Hematopoietic multipotent progenitor cell treated with erythropoietin and hydrocortisone succinate and interleukin-3 and kit ligand, for 4 days (in vitro differentiated cells): ENCODE data around the gene TULP1.
"Not testable (repeated sequence)": the region's sequence is repeated elsewhere in the genome, so short reads cannot be mapped to it uniquely, and the experiment has no call there.

ENCODE experiments used
- DNase-seq: peaks from one replicate; pipeline ENCODE4 v3.0.0-alpha.2; 2015

TULP1 gene

DNA sequence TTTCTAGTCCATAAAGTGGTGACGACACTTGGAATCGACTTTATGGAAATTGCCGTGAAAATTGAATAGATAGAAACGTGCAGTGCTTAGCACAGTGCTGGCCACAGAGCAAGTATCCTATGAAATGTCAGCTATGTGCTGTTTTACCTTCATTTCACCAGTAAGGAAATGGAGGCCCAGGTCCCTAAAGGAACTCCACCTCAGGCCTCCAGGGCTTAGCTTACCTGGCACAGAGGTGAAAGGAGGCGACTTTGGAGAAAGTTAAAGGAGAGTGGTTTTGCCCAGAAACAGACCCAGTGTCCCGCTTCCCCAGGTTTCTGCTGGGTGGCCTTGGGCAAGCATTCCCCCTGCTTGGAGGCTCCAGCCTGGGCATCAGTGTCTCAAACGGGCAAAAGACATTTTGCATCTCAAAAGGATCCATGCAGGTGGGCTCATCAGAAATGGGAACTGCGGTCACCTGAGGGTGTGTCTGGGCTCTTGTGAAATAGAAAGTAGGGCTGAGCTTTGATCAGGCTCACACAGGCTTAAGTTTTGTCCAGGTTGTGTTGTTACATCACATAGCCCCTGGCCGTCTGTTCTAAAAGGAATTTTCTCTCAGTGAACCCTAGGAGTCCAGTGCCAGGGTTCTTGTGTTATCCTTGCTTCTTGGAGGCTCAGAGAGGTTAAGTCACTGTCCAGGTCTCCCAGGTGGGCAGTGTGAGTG is 6.8 kb upstream of the TULP1 start:
- no peak for DNase-seq

DNA sequence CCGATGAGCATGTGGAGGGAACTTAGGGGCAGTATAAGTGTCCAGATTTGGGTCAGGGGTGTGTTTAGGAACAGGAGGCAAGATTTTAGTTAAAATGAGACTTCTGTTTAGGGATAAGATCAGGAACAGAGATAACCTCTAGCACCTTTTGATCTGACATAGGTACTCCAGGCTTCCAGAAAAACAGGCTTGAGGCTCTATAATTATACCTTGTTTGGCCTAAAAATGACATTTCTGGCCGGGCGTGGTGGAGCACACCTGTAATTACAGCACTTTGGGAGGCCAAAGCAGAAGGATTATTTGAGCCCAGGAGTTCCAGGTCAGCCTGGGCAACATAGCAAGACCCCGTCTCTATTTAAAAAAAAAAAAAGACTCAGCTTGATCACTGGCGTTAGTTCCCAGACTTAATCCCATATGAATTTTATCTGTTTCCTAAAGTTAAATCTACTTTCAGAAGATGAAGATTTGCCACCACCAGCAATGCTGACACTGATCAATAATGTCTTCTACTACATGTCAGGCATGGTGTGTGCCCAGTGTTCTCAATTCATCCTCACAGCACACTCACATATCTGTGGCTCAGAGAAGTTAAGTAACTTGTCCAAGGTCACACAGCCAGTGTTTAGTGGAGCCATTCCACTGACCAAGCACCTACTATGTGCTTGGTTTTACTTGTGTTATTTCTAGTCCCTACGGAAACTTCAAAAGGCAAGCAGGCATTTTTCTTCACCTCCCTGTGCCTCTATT is 6.0 kb upstream of the TULP1 start:
- no peak for DNase-seq

DNA sequence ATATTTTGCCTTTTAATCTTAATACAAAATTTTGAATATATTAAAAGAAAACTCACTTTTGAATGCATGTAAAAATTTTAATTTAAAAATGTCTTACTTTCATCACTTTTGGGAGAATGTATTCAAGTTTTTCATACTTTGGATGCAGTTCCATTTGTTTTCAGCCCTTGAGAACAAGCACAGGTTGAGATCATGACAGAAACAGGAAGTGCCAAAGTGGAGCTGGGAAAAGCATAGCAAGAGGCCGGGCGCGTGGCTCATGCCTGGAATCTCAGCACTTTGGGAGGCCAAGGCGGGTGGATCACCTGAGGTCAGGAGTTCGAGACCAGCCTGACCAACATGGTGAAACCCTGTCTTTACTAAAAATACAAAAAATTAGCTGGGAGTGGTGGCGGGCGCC is 5.3 kb upstream of the TULP1 start:
- not testable (repeated sequence) for DNase-seq

DNA sequence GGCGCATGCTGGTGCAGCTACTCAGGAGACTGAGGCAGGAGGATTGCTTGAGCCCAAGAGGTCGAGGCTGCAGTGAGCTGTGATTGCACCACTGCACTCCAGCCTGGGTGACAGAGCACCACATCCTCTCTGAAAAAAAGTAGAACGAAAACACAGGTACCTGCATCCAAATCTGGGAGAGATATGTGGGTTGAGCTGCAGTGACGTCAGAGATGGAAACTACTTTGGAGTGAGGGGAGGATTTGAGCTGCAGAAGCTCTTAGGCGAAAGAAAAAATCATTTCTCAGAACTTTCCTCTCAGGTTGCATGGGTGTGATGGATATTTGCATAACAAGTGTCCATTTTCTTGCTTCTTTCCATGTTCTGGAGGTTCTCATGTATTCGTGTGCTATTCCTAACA is 4.0 kb upstream of the TULP1 start:
- DNase-seq, result no peak

DNA sequence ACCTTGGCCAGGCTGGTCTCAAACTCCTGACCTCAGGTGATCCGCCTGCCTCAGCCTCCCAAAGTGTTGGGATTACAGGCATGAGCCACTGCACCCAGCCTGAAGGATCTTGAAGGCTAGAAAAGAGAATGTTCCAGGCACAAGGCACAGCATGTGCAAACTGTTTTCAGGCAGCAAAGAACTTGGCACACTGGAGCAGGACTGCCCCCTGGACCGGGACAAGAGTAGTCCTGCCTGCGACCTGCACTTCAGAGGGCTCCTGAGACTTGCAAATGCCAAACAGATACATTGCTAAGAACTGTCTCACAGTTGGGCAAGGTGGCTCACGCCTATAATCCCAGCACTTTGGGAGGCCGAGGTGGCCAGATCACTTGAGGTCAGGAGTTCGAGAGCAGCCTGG is 3.2 kb upstream of the TULP1 start:
- not testable (repeated sequence) for DNase-seq

DNA sequence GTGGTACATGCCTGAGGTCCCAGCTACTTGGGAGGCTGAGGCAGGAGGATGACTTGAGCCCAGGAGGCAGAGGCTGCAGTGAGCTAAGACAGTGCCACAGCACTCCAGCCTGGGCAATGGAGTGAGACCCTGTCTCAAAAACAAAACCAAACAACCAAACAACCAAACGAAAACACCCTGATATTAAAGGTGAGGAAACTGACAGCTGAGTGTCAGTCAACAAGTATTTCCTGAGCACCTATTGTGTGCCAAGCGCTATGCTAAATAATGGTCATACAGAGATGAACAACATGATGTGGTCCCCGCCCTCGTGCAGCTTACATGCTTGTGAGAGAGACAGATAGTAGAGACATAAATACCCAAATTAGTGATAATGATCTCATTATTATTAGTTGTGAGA is 1.9 kb upstream of the TULP1 start:
- no peak for DNase-seq

DNA sequence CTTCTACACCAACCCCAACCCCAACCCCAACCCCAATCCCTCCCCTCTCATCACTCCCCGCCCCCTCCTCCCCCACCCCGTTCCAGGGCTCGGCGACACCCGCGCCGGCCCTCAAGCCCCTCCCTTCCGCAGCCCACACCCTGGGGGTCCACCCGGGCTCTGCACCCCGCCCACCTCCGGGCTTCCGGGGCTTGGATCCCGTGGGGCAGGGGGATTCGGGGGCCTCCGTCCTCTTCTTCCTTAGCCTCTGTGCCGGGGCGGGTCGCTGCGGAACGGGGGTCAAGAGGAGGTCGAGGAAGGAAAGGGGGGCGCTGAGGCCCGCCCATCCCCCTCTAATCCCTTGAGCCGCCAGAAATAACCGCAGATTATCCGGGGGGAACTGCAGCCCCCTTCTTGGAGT is 690 bp downstream of the TULP1 start:
- DNase-seq, result no peak

DNA sequence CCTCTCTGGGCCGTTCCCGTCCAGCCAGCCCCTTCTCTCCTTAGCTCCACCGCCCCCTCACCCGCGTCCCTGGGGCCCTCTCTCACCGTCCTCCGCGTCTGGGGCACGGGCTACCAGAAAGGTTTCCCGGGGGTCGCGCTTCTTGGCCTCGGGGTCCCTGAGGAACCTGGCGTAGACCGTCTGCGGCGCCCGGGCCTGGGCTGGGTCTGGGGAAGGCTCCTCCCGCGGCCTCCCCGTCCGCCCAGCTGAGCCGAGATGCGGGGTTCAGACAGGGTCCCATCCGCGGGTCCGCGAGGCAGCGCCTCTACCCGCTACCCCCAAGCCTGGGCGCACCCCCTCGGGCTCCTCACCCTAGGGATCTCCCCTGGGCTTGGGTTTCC is 1.1 kb downstream of the TULP1 start:
- no peak for DNase-seq

DNA sequence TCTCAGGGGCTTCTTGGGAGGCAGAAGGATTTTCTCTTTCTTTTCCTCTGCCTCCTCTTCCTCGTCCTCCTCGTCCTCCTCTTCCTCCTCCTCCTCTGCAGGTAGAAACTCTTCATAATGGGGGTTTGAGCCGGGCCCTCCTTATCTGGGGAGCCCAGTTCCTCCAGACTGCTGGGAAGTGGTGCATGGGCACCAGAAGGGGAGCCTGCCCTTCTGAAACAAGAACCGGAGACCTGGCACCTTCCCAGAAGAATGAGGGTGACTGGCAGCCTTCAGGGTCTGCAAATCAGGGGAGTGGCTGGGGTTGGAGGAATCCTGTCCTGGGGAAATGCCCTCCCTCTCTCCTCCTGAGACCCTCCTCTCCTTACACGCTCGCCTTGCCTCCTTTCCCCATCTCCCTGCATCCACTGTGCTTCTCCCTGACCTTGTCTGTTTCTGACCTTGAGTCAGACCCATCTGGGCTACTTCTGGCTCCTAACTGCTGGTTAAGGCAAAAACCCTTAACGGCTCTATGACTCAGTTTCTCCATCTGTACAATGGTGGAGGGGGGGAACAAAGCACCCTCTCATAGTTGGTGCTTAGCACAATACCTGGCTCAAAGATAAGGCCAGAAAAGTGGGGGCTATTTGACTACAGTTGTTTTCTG is 1.7 kb downstream of the TULP1 start:
- peak; percentile 65 for DNase-seq

DNA sequence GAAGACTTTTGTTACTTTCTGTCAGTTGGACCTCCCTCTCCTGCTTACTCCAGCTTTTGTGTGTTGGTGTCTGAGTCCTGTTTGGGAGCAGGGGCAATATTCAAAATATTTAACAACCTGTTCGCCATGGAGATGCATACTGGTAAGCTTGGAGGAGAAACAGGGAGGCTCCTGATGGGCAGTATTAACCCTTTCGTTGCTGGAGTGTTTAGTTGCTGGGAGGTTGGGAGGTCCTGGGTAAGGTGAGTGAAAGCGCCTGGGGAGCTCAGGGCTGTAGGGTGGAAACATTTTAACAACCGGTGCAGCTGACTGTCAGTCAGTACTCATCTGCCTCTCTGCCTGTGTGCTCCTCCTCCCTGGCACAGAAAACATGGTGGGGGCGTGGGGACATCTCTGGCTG is 4.2 kb downstream of the TULP1 start:
- DNase-seq, result no peak

DNA sequence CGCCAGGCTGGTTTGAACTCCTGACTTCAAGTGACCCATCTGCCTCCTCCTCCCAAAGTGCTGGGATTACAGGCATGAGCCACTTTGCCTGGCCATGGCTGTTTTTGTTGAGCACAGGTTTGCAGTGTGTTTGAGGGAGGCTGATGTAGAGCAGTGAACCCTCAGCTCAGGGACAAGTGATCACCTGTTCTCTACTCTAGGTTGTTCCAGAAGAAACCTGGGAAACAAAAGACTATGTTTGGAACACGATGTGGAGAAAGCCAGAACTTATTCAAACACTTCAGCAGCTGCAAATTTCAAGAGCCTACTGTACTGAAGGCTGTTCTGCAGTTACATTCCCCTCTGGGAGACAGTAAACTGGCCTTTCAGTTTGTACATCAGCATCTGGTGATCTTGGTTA is 4.7 kb downstream of the TULP1 start:
- no peak for DNase-seq

DNA sequence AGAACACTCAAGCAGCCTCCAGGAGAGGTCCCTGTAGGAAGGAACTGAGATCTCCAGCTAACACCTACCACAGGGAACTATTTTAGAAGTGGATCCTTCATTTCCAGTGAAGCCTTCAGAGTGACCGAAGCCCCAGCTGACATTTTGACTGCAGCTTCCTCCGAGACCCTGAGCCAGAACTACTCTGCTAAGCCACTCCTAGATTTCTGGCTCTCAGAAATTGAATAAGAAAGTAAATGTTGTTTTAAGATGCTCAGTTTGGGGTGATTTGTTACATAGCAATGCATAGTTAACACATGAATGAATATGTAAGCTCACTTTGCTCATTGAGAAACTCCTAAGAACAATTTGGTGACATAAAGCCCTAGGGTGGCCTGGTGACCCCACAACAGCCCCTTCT is 5.5 kb downstream of the TULP1 start:
- no peak for DNase-seq

DNA sequence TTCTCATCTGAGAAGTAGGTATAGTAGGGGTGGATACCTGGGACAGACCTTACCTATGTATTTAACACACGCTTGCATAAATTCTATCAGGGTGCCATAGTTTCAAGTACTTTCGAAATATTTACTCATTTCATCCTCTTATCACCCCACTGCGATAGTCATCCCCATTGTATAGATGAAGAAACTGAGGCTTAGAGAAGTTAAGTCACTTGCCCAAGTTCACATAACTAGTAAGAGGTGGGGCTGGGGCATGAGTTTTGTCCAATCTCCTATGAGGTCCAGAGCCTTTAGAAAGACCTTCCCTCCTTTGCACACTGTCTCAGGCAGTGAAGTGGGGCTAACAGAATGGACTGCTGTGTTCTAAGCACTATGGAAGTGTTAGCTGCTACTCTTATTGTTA is 6.2 kb downstream of the TULP1 start:
- no peak for DNase-seq

DNA sequence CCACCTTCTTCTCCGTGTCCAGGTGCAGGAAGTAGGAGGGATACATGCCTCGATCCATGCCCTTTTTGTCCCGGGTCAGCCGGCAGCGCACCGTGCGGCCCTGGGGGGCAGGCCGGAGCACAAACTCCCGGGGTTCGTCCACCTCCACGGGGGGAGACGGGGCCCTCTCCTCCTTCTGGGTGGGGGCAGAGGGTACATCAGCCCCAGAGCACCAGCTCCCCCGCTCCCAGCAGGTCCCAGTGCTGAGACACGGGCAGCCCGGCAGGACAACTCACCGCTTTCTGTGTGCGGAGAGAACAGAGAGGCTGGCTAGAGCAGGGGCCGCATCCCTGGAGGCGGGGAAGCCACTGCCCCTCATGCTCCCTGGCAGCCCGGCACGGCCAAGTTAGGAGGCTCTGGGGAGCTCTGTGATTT is 6.7 kb downstream of the TULP1 start:
- DNase-seq, result no peak

DNA sequence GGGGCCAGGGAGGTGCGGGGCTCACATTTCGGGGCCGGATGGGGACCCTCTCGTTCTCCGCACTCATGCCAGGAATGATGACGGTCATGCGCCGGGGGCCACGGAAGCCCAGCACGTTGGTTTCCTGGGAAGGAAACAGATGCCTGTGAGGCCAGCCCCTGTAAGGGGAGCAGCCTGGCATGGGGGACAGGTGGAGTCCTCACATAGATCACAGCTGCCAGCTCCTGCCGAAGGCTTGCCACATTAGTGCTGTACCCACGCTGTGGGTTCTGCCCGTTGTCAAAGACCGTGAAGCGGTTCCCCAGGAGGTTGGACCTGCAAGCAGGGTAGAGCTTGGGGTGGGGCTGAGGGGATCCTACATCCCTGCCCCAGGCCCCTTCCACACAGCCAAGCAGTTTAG is 9.2 kb downstream of the TULP1 start:
- DNase-seq, result no peak

DNA sequence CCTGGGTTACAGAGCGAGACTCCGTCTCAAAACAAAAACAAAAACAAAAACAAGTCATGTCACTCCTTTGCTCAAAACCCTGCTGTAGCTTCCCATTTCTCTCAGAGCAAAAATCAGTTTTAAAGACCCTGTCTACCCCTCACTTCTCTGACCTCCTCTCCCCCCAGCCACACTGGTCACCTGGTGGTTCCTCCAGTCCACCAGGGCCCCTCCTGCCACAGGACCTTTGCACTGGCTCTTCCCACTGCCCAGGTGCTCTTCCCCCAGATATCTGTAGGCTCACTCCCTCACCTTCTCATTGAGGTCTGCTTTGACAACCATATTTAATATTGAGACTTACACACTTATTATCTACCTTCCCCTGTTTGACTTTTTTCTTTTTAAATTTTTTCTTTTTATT is 10.9 kb downstream of the TULP1 start:
- no peak for DNase-seq

DNA sequence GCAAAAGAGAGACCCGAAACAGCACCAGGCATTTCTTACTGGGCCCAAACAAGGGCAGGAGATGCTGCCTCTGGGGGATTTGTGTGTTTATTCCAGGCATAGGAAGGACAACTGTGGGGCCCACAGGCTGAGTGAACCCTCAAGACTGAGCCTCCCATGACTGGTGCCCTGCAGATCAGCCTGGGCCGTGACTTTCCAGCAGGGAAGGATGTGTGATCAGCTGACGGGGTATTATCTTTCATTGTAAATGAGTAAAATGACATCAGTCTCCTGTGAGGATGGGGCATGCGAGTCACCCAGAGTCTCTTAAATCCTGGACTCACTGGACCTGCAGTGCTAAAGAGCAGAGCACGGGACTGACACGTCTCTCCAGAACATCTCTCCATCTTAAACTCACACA is 11.9 kb downstream of the TULP1 start:
- DNase-seq, result no peak

DNA sequence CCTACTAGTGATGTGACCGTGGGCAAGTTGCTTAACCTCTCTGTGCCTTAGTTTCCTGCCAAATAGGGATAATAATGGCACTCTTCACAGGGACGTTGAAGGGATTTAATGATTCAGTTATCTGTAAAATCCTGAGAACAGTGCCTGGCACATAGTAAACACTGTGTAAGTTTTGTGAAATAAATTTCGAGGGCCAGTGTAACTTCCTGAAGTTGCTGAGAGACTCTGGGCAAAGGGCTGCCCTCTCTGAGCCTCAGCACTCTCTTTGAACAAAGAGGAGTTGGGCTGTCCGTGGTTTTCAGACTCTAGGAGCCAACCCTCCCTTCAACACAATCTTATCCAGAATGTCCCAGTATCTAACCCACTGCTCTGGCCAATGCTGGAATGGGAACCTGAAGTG is 13.3 kb downstream of the TULP1 start:
- DNase-seq, result no peak

DNA sequence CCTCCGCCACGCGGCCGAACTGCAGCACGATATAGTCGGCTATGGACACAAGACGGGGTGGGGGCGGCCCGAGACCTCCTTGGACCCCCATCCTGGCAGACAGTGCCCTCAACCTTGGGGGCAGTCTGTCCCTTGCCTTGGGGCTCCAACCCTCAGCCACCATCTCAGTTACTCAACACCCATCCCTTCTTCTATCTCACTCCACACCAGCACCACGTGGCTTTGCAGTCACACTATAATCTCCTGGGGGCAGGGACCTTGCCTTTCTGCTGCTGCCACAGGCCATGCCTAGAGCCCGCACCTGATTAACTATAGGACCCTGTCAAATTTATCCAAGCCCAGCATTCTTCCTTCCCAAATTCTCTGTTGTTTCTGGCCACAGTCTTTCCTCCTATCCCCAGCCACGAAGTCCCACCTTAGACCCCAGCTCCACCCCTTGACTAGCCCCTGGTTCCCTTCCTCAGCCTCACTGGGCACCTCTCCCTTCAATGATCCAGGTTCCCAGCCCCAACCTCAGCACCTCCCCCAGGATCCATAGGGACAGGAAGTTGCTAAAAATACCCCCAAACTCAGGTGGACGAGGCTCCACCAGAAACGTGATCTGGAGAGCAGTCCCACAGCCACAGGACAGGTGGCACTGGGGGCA is 14.2 kb downstream of the TULP1 start:
- DNase-seq, result peak; percentile 63

DNA sequence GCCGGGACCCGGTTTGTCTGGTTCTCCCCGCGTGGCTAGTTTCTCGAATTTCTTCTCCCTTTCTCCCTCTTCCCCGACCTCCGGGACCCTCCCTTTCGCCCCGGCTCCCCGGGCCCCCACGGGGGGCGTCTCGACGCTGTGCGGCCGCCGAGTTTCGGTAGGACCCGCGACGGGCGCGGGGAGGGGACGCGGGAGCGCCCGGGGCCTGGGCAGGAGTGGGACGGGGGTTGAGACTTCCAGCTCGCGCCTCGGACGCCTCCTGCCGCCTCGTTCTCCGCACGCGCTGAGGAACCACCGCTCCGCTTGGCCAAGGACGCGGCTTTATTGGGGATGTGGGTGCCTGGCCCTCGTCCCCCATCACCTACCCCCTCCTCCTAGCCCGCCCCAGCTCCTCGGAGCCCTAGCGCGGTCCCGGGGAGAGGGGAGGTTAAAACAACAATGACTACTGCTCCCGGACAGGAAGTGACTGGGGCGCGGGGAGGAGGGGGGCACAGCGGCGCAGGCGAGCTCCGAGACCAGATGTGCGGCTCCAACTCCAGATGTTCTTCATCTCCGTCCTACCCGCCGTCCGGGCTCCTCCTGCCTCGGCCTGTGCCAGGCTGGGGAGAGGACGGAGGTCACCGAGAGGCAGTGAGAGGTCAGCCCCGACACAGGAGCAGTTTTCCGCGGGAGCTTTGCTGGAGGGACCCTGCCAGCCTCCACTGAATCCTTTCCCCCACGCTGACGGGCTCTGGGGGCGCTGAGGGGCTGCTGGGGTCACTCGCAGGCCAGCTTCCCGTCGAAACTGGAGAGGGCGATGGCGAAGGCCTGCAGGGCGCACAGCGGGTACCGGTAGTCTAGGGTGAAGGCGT is 14.9 kb downstream of the TULP1 start:
- peak; percentile 69 for DNase-seq

DNA sequence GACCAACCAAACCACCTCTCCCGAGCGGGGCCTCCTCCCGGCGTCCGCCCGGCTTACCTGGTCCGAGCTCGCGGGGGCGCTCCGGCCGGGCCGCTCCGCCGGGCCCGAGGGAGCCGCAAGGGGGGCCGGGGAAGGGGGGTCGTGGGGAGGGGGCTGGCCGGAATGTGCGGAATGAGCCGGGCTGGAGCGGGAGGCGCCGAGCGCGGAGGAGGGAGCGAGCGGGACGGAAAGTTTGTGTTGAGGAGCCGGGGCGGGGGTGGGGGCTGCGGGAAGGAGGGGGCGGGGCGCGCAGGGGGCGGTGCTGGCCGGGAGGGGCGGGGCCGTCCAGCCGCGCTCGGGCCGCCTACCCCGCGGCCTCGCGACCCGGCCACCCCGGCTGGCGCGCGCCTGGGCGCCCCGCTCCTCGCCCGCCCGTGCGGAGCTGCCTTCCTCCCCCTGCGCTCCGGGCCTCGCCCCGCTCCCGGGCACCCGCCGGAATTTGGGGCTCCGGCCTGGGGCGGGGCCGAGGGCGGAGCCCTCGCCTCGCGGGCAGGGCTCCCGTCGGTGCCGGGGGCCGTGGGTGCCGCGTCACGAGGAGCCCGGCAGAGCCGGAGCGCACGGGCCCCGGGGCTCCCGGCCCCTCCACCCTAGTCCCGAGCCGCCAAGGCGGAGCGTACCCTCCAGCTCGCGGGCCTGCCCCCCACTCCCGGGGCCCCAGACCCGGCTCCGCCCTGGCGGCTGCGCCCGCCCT is 15.7 kb downstream of the TULP1 start, which contains the start of gene TEAD3:
Gene TEAD3 (minus strand): TSS at position 239 of the 730 bp plus-strand sequence.
- peak; percentile 59 for DNase-seq
